HepG2 (cell line): ENCODE data around the gene YIPF3. TPM values are rescaled to one million over a fixed set of nuclear protein-coding genes. Genes with fewer than 3 reads are reported as not detected.

Source experiments
- DMTF1 ChIP-seq: sonication (generic); formaldehyde crosslinking; IDR thresholded peaks from 2 replicates; pipeline ENCODE4 v1.4.0; 2020; ENCODE audit warnings: mild to moderate bottlenecking, missing genetic modification reagents
- FOXJ3 ChIP-seq: sonication (generic); formaldehyde crosslinking; IDR thresholded peaks from 2 replicates; pipeline ENCODE4 v1.4.0; 2020; ENCODE audit warnings: missing genetic modification reagents, mild to moderate bottlenecking, borderline replicate concordance
- HDAC6 ChIP-seq: fragments of 200-600 bp; sonication (generic); IDR thresholded peaks from 2 replicates; pipeline ENCODE4 v1.7.0; 2017; ENCODE audit warnings: mild to moderate bottlenecking, antibody characterized with exemption, low read length, low read depth
- HMGXB4 ChIP-seq, 2 experiments: sonication (generic) in 1 of 2; formaldehyde crosslinking in 1 of 2; IDR thresholded peaks; 2 replicates each; pipeline versions ENCODE4 v1.4.0 to v1.6.1; 2018 to 2020; ENCODE audit warnings: missing genetic modification reagents in 2 of 2, borderline replicate concordance in 1 of 2, low read depth in 1 of 2, mild to moderate bottlenecking in 1 of 2, missing biosample characterization in 1 of 2
- KLF11 ChIP-seq: IDR thresholded peaks from 2 replicates; pipeline ENCODE4 v1.6.1; 2016; ENCODE audit warnings: missing compliant biosample characterization
- KMT2B ChIP-seq: IDR thresholded peaks from 2 replicates; pipeline ENCODE4 v1.6.1; 2016; ENCODE audit warnings: missing genetic modification reagents, missing compliant biosample characterization
- MAFF ChIP-seq: IDR thresholded peaks from 2 replicates; pipeline ENCODE4 v1.6.1; 2011; ENCODE audit warnings: low read depth, low read length, improper control_type of control experiment
- MIXL1 ChIP-seq: IDR thresholded peaks from 2 replicates; pipeline ENCODE4 v1.6.1; 2016
- NFE2L2 ChIP-seq: fragments of 150-350 bp; IDR thresholded peaks from 2 replicates; pipeline ENCODE4 v1.6.1; 2014; ENCODE audit warnings: low read length
- PAX8 ChIP-seq: sonication (generic); formaldehyde crosslinking; IDR thresholded peaks from 2 replicates; pipeline ENCODE4 v1.8.0; 2022; ENCODE audit warnings: mild to moderate bottlenecking, missing genetic modification reagents, borderline replicate concordance
- POGZ ChIP-seq: sonication (generic); formaldehyde crosslinking; IDR thresholded peaks from 2 replicates; pipeline ENCODE4 v1.4.0; 2020; ENCODE audit warnings: mild to moderate bottlenecking, missing genetic modification reagents
- POLR2A ChIP-seq, 2 experiments: IDR thresholded peaks; 2 replicates each; pipeline ENCODE4 v1.6.1; 2011; ENCODE audit warnings: low read depth in 2 of 2, low read length in 2 of 2, mild to moderate bottlenecking in 1 of 2, moderate library complexity in 1 of 2; ENCODE audit not compliant: insufficient read depth in 1 of 2
- PRPF4 ChIP-seq: fragments of 200-400 bp; formaldehyde crosslinking; IDR thresholded peaks from 2 replicates; pipeline ENCODE4 v1.6.1; 2016; ENCODE audit warnings: low read length, low read depth; ENCODE audit not compliant: poor library complexity, severe bottlenecking
- TGIF2 ChIP-seq: IDR thresholded peaks from 2 replicates; pipeline ENCODE4 v1.6.1; 2016; ENCODE audit warnings: control low read depth, missing compliant biosample characterization
- ZBTB1 ChIP-seq: sonication (generic); formaldehyde crosslinking; IDR thresholded peaks from 2 replicates; pipeline ENCODE4 v1.4.0; 2020; ENCODE audit warnings: missing genetic modification reagents, borderline replicate concordance
- ZBTB3 ChIP-seq: sonication (generic); formaldehyde crosslinking; IDR thresholded peaks from 2 replicates; pipeline ENCODE4 v1.4.0; 2020; ENCODE audit warnings: low read depth, mild to moderate bottlenecking, moderate library complexity, missing genetic modification reagents, borderline replicate concordance
- ZBTB49 ChIP-seq: sonication (generic); formaldehyde crosslinking; IDR thresholded peaks from 2 replicates; pipeline ENCODE4 v1.4.0; 2020; ENCODE audit warnings: missing genetic modification reagents, borderline replicate concordance
- ZBTB7A ChIP-seq: sonication (generic); formaldehyde crosslinking; IDR thresholded peaks from 2 replicates; pipeline ENCODE4 v1.8.0; 2022; ENCODE audit warnings: mild to moderate bottlenecking, missing genetic modification reagents
- ZC3H4 ChIP-seq: sonication (generic); formaldehyde crosslinking; IDR thresholded peaks from 2 replicates; pipeline ENCODE4 v1.4.0; 2020; ENCODE audit warnings: missing genetic modification reagents, borderline replicate concordance
- ZFX ChIP-seq: sonication (generic); formaldehyde crosslinking; IDR thresholded peaks from 2 replicates; pipeline ENCODE4 v1.4.0; 2020; ENCODE audit warnings: mild to moderate bottlenecking, low read depth, missing genetic modification reagents, moderate library complexity
- ZNF326 ChIP-seq: sonication (generic); formaldehyde crosslinking; IDR thresholded peaks from 2 replicates; pipeline ENCODE4 v1.4.0; 2020; ENCODE audit warnings: missing genetic modification reagents, borderline replicate concordance
- ZNF331 ChIP-seq: sonication (generic); formaldehyde crosslinking; IDR thresholded peaks from 2 replicates; pipeline ENCODE4 v1.4.0; 2020; ENCODE audit warnings: missing genetic modification reagents
- ZNF543 ChIP-seq: sonication (generic); formaldehyde crosslinking; IDR thresholded peaks from 2 replicates; pipeline ENCODE4 v1.4.0; 2020; ENCODE audit warnings: mild to moderate bottlenecking, missing genetic modification reagents
- ZNF619 ChIP-seq: sonication (generic); formaldehyde crosslinking; IDR thresholded peaks from 2 replicates; pipeline ENCODE4 v1.4.0; 2020; ENCODE audit warnings: mild to moderate bottlenecking, missing genetic modification reagents
- ZNF672 ChIP-seq: sonication (generic); formaldehyde crosslinking; IDR thresholded peaks from 2 replicates; pipeline ENCODE4 v1.8.1; 2022; ENCODE audit warnings: missing genetic modification reagents
- ZNF720 ChIP-seq: sonication (generic); formaldehyde crosslinking; IDR thresholded peaks from 2 replicates; pipeline ENCODE4 v1.4.0; 2020; ENCODE audit warnings: missing genetic modification reagents
- polyA plus RNA-seq, 8 experiments: library from polyadenylated mRNA; depleted of rRNA in 3 of 8; stranded (reverse) in 7 of 8; unstranded in 1 of 8; fragments of >200 nt; fragmentation: Illumina TruSeq in 4 of 8; extraction: Trizol in 4 of 8; gene quantifications; 2 replicates each; pipeline versions ENCODE4 v1.2.1 to v1.2.3, GENCODE V29; 2011 to 2016; ENCODE audit warnings: low read depth in 4 of 8, missing spikeins in 1 of 8, mixed read lengths in 1 of 8; ENCODE audit not compliant: insufficient read depth in 1 of 8
- total RNA-seq, 5 experiments: library from RNA; depleted of rRNA; stranded (reverse); fragments of >200 nt; fragmentation: Illumina TruSeq; extraction: Trizol; gene quantifications; 2 replicates each; pipeline ENCODE4 v1.2.3, GENCODE V29; 2016; ENCODE audit warnings: low read depth in 1 of 5

YIPF3 gene
- total and polyA plus RNA-seq, 2 of the 13 experiments (the other 11 are each of a cell fraction or from before 2014, with no cell fraction given), result 107 to 206 TPM

- TF ChIP-seq ZNF543 (CRISPR knock-in tag) (no peak), MIXL1 (CRISPR knock-in tag) (no peak), HDAC6 (no peak), ZBTB49 (CRISPR knock-in tag) (no peak), MAFF (no peak), TGIF2 (CRISPR knock-in tag) (no peak), ZBTB7A (CRISPR knock-in tag) (no peak), ZBTB1 (CRISPR knock-in tag) (no peak), KLF11 (CRISPR knock-in tag) (no peak), ZNF619 (CRISPR knock-in tag) (no peak), NFE2L2 (no peak), ZNF672 (no peak), ZNF720 (CRISPR knock-in tag) (no peak), HMGXB4 (CRISPR knock-in tag; IDR thresholded peaks at IDR 0.05; ENCODE audit: borderline replicate concordance in 1 of 2, low read depth in 1 of 2) (no peak), ZC3H4 (CRISPR knock-in tag) (no peak), ZNF326 (no peak), ZNF331 (no peak), PAX8 (CRISPR knock-in tag) (no peak), FOXJ3 (CRISPR knock-in tag) (no peak), ZBTB3 (CRISPR knock-in tag) (no peak), ZFX (CRISPR knock-in tag) (peak; percentile 47), DMTF1 (no peak), POLR2A (IDR thresholded peaks at IDR 0.05; ENCODE audit: insufficient read depth in 1 of 2, low read depth in 2 of 2, low read length in 2 of 2) (no peak), POGZ (CRISPR knock-in tag) (no peak), KMT2B (CRISPR knock-in tag) (no peak), PRPF4 (no peak)
Measured at GRCh38 chr6:43491750-43492661, 24.7 kb downstream of the YIPF3 start (continued).
